ENCODE data around the gene PPY.
"Not testable (repeated sequence)": the region's sequence is repeated elsewhere in the genome, so short reads cannot be mapped to it uniquely, and the experiment has no call there.

DNA sequence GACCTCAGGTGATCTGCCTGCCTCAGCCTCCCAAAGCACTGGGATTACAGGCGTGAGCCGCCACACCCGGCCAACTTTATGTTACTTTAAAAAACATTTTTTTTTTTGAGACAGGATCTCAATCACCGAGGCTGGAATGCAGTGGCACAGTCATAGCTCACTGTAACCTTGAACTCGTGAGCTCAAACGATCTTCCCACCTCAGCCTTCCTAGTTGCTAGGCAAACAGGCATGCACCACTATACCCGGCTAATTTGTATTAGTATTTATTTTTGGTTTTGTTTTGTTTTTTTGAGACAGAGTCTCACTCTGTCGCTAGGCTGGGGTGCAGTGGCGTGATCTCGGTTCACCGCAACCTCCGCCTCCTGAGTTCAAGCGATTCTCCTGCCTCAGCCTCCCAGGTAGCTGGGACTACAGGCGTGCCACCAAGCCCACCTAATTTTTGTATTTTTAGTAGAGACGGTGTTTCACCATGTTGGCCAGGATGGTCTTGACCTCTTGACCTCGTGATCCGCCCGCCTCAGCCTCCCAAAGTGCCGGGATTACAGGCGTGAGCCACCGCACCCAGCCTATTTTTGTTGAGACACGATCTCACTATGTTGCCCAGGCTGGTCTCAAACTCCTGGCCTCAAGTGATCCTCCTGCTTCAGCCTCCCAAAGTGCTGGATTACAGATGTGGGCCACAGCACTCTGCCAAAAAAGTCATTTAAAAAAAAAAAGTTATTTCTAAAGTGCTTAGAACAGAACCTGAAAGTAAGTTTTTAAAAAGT lies 30.4 kb upstream of the PPY start:
- TF ChIP-seq, protein P1, sequence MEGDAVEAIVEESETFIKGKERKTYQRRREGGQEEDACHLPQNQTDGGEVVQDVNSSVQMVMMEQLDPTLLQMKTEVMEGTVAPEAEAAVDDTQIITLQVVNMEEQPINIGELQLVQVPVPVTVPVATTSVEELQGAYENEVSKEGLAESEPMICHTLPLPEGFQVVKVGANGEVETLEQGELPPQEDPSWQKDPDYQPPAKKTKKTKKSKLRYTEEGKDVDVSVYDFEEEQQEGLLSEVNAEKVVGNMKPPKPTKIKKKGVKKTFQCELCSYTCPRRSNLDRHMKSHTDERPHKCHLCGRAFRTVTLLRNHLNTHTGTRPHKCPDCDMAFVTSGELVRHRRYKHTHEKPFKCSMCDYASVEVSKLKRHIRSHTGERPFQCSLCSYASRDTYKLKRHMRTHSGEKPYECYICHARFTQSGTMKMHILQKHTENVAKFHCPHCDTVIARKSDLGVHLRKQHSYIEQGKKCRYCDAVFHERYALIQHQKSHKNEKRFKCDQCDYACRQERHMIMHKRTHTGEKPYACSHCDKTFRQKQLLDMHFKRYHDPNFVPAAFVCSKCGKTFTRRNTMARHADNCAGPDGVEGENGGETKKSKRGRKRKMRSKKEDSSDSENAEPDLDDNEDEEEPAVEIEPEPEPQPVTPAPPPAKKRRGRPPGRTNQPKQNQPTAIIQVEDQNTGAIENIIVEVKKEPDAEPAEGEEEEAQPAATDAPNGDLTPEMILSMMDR (IDR thresholded peaks at IDR 0.05), result not testable (repeated sequence)
- not testable (repeated sequence) for TF ChIP-seq EZH2 (IDR thresholded peaks at IDR 0.05; ENCODE audit: borderline replicate concordance, insufficient read depth, low read depth, low read length, poor library complexity, severe bottlenecking)

Measured in B cell (primary cell).